IMR-90 (cell line): ENCODE data around the gene INCA1. TPM values are rescaled to one million over a fixed set of nuclear protein-coding genes. Genes with fewer than 3 reads are reported as not detected.

Experiments used
- ATAC-seq: fragments of 200-7000 bp; cut with Tn5 transposase; 2 replicates; pipeline ENCODE4 v1.9.1; 2020; ENCODE audit warnings: low read depth, mild to moderate bottlenecking, moderate library complexity
- BruUV-seq: library from RNA; stranded (reverse); fragments of 400-500 nt; replicated peaks from 2 replicates; lab custom pipeline; 2021; lab: Mats Ljungman, UMichigan
- CTCF ChIA-PET: fragments of 300-600 bp; formaldehyde crosslinking; extraction: SDS; loops from one replicate; lab custom pipeline; 2021; ENCODE audit warnings: antibody characterized with exemption; lab: Yijun Ruan, JAX
- POLR2A ChIA-PET: fragments of 300-600 bp; sonication (Branson Sonifier 250); formaldehyde crosslinking; loops from one replicate; lab custom pipeline; 2022; ENCODE audit warnings: antibody characterized with exemption; ENCODE audit not compliant: unreplicated experiment; lab: Charles Lee
- DNase-seq: peaks from one replicate; pipeline ENCODE4 v3.0.0; 2013
- H2AFZ ChIP-seq: replicated peaks from 2 replicates; pipeline ENCODE3; 2013; ENCODE audit warnings: low read length, mild to moderate bottlenecking; ENCODE audit not compliant: poor library complexity
- H2AK5ac ChIP-seq: 2 replicates; pipeline ENCODE4 v1.6.1; 2013; ENCODE audit warnings: low read depth, low read length, inconsistent platforms
- H2AK9ac ChIP-seq: replicated peaks from 2 replicates; pipeline ENCODE3; 2013; ENCODE audit warnings: mild to moderate bottlenecking, low read depth, low read length, moderate library complexity; ENCODE audit not compliant: poor library complexity
- H2BK120ac ChIP-seq: 2 replicates; pipeline ENCODE4 v1.6.1; 2013; ENCODE audit warnings: low read depth, low read length, inconsistent platforms
- H2BK15ac ChIP-seq: 3 replicates; pipeline ENCODE4 v1.6.1; 2013; ENCODE audit warnings: low read depth, low read length, inconsistent platforms
- H2BK20ac ChIP-seq: 2 replicates; pipeline ENCODE4 v1.6.1; 2013; ENCODE audit warnings: low read depth, mild to moderate bottlenecking, inconsistent platforms, low read length, moderate library complexity
- H2BK5ac ChIP-seq: 2 replicates; pipeline ENCODE4 v1.6.1; 2013; ENCODE audit warnings: mild to moderate bottlenecking, low read depth, low read length, inconsistent platforms; ENCODE audit not compliant: poor library complexity, severe bottlenecking
- H3K14ac ChIP-seq: replicated peaks from 2 replicates; pipeline ENCODE4 v1.6.1; 2013; ENCODE audit warnings: low read depth, low read length, inconsistent platforms
- H3K18ac ChIP-seq: 2 replicates; pipeline ENCODE4 v1.6.1; 2013; ENCODE audit warnings: low read depth, low read length, control low read depth
- H3K23ac ChIP-seq: 2 replicates; pipeline ENCODE4 v1.6.1; 2013; ENCODE audit warnings: low read depth, low read length, inconsistent platforms
- H3K27ac ChIP-seq: 2 replicates; pipeline ENCODE4 v1.5.1; 2013; ENCODE audit warnings: mild to moderate bottlenecking, control low read depth, low read length; ENCODE audit not compliant: insufficient read depth
- H3K27me3 ChIP-seq: 2 replicates; pipeline ENCODE4 v1.6.1; 2013; ENCODE audit warnings: low read length; ENCODE audit not compliant: control insufficient read depth, insufficient read depth
- H3K36me3 ChIP-seq: 2 replicates; pipeline ENCODE4 v1.6.1; 2013; ENCODE audit warnings: low read length, mixed read lengths; ENCODE audit not compliant: control insufficient read depth, insufficient read depth
- H3K4ac ChIP-seq: 2 replicates; pipeline ENCODE4 v1.6.1; 2013; ENCODE audit warnings: low read depth, low read length, inconsistent platforms
- H3K4me1 ChIP-seq: 2 replicates; pipeline ENCODE4 v1.6.1; 2013; ENCODE audit warnings: low read length, mixed read lengths; ENCODE audit not compliant: control insufficient read depth, insufficient read depth
- H3K4me2 ChIP-seq: 2 replicates; pipeline ENCODE4 v1.6.1; 2013; ENCODE audit warnings: low read depth, mild to moderate bottlenecking, control low read depth, low read length, moderate library complexity
- H3K4me3 ChIP-seq: 2 replicates; pipeline ENCODE4 v1.5.1; 2013; ENCODE audit warnings: low read depth, mild to moderate bottlenecking, control low read depth, low read length, moderate library complexity; ENCODE audit not compliant: insufficient read depth
- H3K56ac ChIP-seq: 2 replicates; pipeline ENCODE4 v1.6.1; 2013; ENCODE audit warnings: low read length, inconsistent platforms; ENCODE audit not compliant: insufficient read depth; ENCODE audit errors: extremely low read depth
- H3K79me1 ChIP-seq, 2 experiments: 2 replicates each; pipeline ENCODE4 v1.6.1; 2013; ENCODE audit warnings: low read length in 2 of 2, inconsistent platforms in 1 of 2, low read depth in 1 of 2
- H3K9ac ChIP-seq: 2 replicates; pipeline ENCODE4 v1.6.1; 2013; ENCODE audit warnings: low read depth, low read length, control low read depth
- H3K9me1 ChIP-seq: 2 replicates; pipeline ENCODE4 v1.6.1; 2013; ENCODE audit warnings: low read length, inconsistent platforms; ENCODE audit not compliant: insufficient read depth
- H3K9me3 ChIP-seq: 2 replicates; pipeline ENCODE4 v1.6.1; 2013; ENCODE audit warnings: low read length; ENCODE audit not compliant: control insufficient read depth, insufficient read depth
- H4K20me1 ChIP-seq: 2 replicates; pipeline ENCODE4 v1.6.1; 2013; ENCODE audit warnings: low read length, inconsistent platforms; ENCODE audit not compliant: insufficient read depth
- H4K5ac ChIP-seq: 2 replicates; pipeline ENCODE4 v1.6.1; 2013; ENCODE audit warnings: mild to moderate bottlenecking, low read depth, low read length, control low read depth
- H4K8ac ChIP-seq, 2 experiments: 2 replicates each; pipeline ENCODE4 v1.6.1; 2013; ENCODE audit warnings: low read depth in 2 of 2, low read length in 2 of 2, control low read depth in 1 of 2, inconsistent platforms in 1 of 2
- H4K91ac ChIP-seq: 2 replicates; pipeline ENCODE4 v1.6.1; 2013; ENCODE audit warnings: low read depth, low read length, inconsistent platforms; ENCODE audit not compliant: insufficient read depth
- BHLHE40 ChIP-seq: fragments of 150-350 bp; IDR thresholded peaks from 2 replicates; pipeline ENCODE4 v1.6.1; 2016; ENCODE audit warnings: mild to moderate bottlenecking, low read depth, low read length
- CEBPB ChIP-seq: IDR thresholded peaks from 2 replicates; pipeline ENCODE4 v1.6.1; 2012; ENCODE audit warnings: low read depth, low read length, improper control_type of control experiment
- CHD1 ChIP-seq: IDR thresholded peaks from 2 replicates; pipeline ENCODE4 v1.6.1; 2012; ENCODE audit warnings: low read depth, low read length, improper control_type of control experiment
- FOS ChIP-seq: fragments of 150-350 bp; IDR thresholded peaks from 2 replicates; pipeline ENCODE4 v1.6.1; 2016; ENCODE audit warnings: low read depth, low read length
- MAFK ChIP-seq: IDR thresholded peaks from 2 replicates; pipeline ENCODE4 v1.6.1; 2012; ENCODE audit warnings: low read depth, low read length, improper control_type of control experiment
- MAZ ChIP-seq: IDR thresholded peaks from 2 replicates; pipeline ENCODE4 v1.6.1; 2012; ENCODE audit warnings: low read depth, mild to moderate bottlenecking, low read length, improper control_type of control experiment, moderate library complexity, borderline replicate concordance
- MXI1 ChIP-seq: IDR thresholded peaks from 2 replicates; pipeline ENCODE4 v1.6.1; 2012; ENCODE audit warnings: low read depth, mild to moderate bottlenecking, low read length, moderate library complexity, borderline replicate concordance
- NFE2L2 ChIP-seq: fragments of 150-350 bp; IDR thresholded peaks from 2 replicates; pipeline ENCODE4 v1.6.1; 2016; ENCODE audit warnings: low read depth, mild to moderate bottlenecking, low read length
- POLR2A ChIP-seq: IDR thresholded peaks from 2 replicates; pipeline ENCODE4 v1.6.1; 2012; ENCODE audit warnings: mild to moderate bottlenecking, low read depth, low read length
- RAD21 ChIP-seq: IDR thresholded peaks from 2 replicates; pipeline ENCODE4 v1.6.1; 2012; ENCODE audit warnings: low read length, improper control_type of control experiment
- RCOR1 ChIP-seq: IDR thresholded peaks from 2 replicates; pipeline ENCODE4 v1.6.1; 2012; ENCODE audit warnings: mild to moderate bottlenecking, low read length, improper control_type of control experiment; ENCODE audit not compliant: insufficient replicate concordance
- RFX5 ChIP-seq: IDR thresholded peaks from 2 replicates; pipeline ENCODE4 v1.8.0; 2012; ENCODE audit warnings: low read depth, mild to moderate bottlenecking, low read length, moderate library complexity
- SMC3 ChIP-seq: fragments of 150-350 bp; IDR thresholded peaks from 2 replicates; pipeline ENCODE4 v1.6.1; 2016; ENCODE audit warnings: low read depth, mild to moderate bottlenecking, antibody characterized with exemption, low read length, moderate library complexity
- WGBS, 2 experiments: methylation state at CpG; one replicate each; pipeline versions ENCODE4 v1.1.5 to v1.1.7; 2013; ENCODE audit warnings: missing lambda C conversion rate in 2 of 2; ENCODE audit not compliant: insufficient read length in 1 of 2; ENCODE audit errors: extremely low coverage in 2 of 2; 5-methylcytosine and 5-hydroxymethylcytosine counted together
- dilution Hi-C: fragments of 300-500 bp; cut with HindIII; formaldehyde crosslinking; loops from one replicate; pipeline ENCODE4 v1.14.3; 2018; ENCODE audit warnings: low sequenced_read_pairs; ENCODE audit not compliant: unreplicated experiment
- in situ Hi-C: fragments of 300-500 bp; cut with MboI; formaldehyde crosslinking; loops from 3 replicates; pipeline ENCODE4 v1.14.3; 2019; ENCODE audit warnings: low sequenced_read_pairs, inconsistent platforms, mixed read lengths
- intact Hi-C: fragments of 100-400 bp; cut with micrococcal nuclease; formaldehyde crosslinking; loops from 2 replicates; pipeline ENCODE4 v1.10.0; 2022
- polyA plus RNA-seq, 3 experiments: library from polyadenylated mRNA; depleted of rRNA; stranded (reverse); fragments of >200 nt; gene quantifications; 2 replicates each; pipeline ENCODE4 v1.2.3, GENCODE V29; 2012; ENCODE audit warnings: low replicate concordance in 1 of 3
- total RNA-seq: library from RNA; depleted of rRNA; stranded (reverse); fragments of >200 nt; gene quantifications from 2 replicates; pipeline ENCODE4 v1.2.3, GENCODE V29; 2012
- TF ChIP-seq, protein P1 (sequence below): conservative IDR thresholded peaks from 2 replicates; pipeline ENCODE4 v1.5.1; 2012; ENCODE audit warnings: mild to moderate bottlenecking, low read depth, low read length, improper control_type of control experiment
- TF ChIP-seq, protein P2 (sequence below): fragments of 150-350 bp; IDR thresholded peaks from 2 replicates; pipeline ENCODE4 v1.6.1; 2016; ENCODE audit warnings: low read depth, mild to moderate bottlenecking, low read length, moderate library complexity, borderline replicate concordance
- TF ChIP-seq, protein P3 (sequence below): fragments of 150-350 bp; IDR thresholded peaks from 2 replicates; pipeline ENCODE4 v1.6.1; 2017; ENCODE audit warnings: mild to moderate bottlenecking, antibody characterized with exemption, low read length, low read depth

INCA1 gene
- total and polyA plus RNA-seq, 2 of the 4 experiments (the other 2 are of a cell fraction): 0.18 to 0.51 TPM

- no peaks in the 10 kb centered on the region for H3K36me3 ChIP-seq
- peak overlapping the region; percentile 42 for H2AK9ac ChIP-seq
- H3K9me3 ChIP-seq: no peaks in the 10 kb centered on the region
- 71% methylated on average over 1 of the region's 5 CpGs; no CpG with 5 or more reads in 1 of the 2 experiments for WGBS, 2 experiments
- dilution Hi-C loops: no loop called here
- ChIA-PET CTCF (no interaction called here), POLR2A (no interaction called here)
- H3K9me1 ChIP-seq: no peaks in the 10 kb centered on the region; the same call in 1 of the 2 replicates
- no peak overlapping the region for H4K5ac ChIP-seq
- in situ Hi-C loops: no loop called here
- H2AK5ac ChIP-seq: no peak overlapping the region
- no peak overlapping the region for H3K27ac ChIP-seq
- H3K4me3 ChIP-seq: no peak overlapping the region
- H4K91ac ChIP-seq: no peak overlapping the region
- no peak overlapping the region for H2BK15ac ChIP-seq
- intact Hi-C loops: no loop called here
- no peaks in the 10 kb centered on the region for H3K4me1 ChIP-seq
- peaks cover 8% of the 10 kb centered on the region for H3K27me3 ChIP-seq
- no peak overlapping the region for H3K14ac ChIP-seq
- TF ChIP-seq CHD1 (no peak), BHLHE40 (no peak), RFX5 (no peak), CEBPB (no peak), FOS (no peak), SMC3 (no peak), RCOR1 (no peak), RAD21 (no peak), POLR2A (no peak), MXI1 (no peak), MAFK (no peak), NFE2L2 (no peak), MAZ (no peak)
- TF ChIP-seq, protein P1, sequence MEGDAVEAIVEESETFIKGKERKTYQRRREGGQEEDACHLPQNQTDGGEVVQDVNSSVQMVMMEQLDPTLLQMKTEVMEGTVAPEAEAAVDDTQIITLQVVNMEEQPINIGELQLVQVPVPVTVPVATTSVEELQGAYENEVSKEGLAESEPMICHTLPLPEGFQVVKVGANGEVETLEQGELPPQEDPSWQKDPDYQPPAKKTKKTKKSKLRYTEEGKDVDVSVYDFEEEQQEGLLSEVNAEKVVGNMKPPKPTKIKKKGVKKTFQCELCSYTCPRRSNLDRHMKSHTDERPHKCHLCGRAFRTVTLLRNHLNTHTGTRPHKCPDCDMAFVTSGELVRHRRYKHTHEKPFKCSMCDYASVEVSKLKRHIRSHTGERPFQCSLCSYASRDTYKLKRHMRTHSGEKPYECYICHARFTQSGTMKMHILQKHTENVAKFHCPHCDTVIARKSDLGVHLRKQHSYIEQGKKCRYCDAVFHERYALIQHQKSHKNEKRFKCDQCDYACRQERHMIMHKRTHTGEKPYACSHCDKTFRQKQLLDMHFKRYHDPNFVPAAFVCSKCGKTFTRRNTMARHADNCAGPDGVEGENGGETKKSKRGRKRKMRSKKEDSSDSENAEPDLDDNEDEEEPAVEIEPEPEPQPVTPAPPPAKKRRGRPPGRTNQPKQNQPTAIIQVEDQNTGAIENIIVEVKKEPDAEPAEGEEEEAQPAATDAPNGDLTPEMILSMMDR: no peak
- TF ChIP-seq, protein P2, sequence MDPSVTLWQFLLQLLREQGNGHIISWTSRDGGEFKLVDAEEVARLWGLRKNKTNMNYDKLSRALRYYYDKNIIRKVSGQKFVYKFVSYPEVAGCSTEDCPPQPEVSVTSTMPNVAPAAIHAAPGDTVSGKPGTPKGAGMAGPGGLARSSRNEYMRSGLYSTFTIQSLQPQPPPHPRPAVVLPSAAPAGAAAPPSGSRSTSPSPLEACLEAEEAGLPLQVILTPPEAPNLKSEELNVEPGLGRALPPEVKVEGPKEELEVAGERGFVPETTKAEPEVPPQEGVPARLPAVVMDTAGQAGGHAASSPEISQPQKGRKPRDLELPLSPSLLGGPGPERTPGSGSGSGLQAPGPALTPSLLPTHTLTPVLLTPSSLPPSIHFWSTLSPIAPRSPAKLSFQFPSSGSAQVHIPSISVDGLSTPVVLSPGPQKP: no peak
- TF ChIP-seq, protein P3, sequence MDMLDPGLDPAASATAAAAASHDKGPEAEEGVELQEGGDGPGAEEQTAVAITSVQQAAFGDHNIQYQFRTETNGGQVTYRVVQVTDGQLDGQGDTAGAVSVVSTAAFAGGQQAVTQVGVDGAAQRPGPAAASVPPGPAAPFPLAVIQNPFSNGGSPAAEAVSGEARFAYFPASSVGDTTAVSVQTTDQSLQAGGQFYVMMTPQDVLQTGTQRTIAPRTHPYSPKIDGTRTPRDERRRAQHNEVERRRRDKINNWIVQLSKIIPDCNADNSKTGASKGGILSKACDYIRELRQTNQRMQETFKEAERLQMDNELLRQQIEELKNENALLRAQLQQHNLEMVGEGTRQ: no peak
- ATAC-seq (no peak), DNase-seq (no peak)
- H3K4ac ChIP-seq: no peak overlapping the region
- no peak overlapping the region for H4K8ac ChIP-seq
- no peak overlapping the region for H3K56ac ChIP-seq
- H2BK5ac ChIP-seq: no peak overlapping the region
- BruUV-seq: no TSS peak
- no peak overlapping the region for H2BK20ac ChIP-seq
- H3K23ac ChIP-seq: no peak overlapping the region
- H3K18ac ChIP-seq: no peak overlapping the region
- H3K79me1 ChIP-seq: no peaks in the 10 kb centered on the region
- H2BK120ac ChIP-seq: no peak overlapping the region
- H3K4me2 ChIP-seq: no peak overlapping the region
- no peak overlapping the region for H3K9ac ChIP-seq
- no peaks in the 10 kb centered on the region for H4K20me1 ChIP-seq
- H2AFZ ChIP-seq: no peak overlapping the region
Measured at GRCh38 chr17:5034063-5034462, 36.7 kb upstream of the INCA1 start.
